Esophagus muscularis mucosa (tissue), 4 donors: ENCODE measurements around the gene MEF2D. TPM values are rescaled to one million over a fixed set of nuclear protein-coding genes. Genes with fewer than 3 reads are reported as not detected.

Experiments
- DNase-seq: peaks from one replicate; pipeline ENCODE4 v3.0.0-alpha.2; 2017; ENCODE audit errors: extremely low spot score
- H3K27ac ChIP-seq, 4 donors: fragments of 200-600 bp; sonication (generic); replicated peaks in 1 of 4; 1 replicate in 3 of 4; 2 replicates in 1 of 4; pipeline ENCODE4 v1.5.1; 2016 to 2019; ENCODE audit warnings: mild to moderate bottlenecking in 1 of 4
- H3K27me3 ChIP-seq, 4 donors: fragments of 200-600 bp; sonication (generic); one replicate each; pipeline versions ENCODE4 v1.5.1 to v1.6.0; 2016 to 2019
- H3K36me3 ChIP-seq, 4 donors: fragments of 200-600 bp; sonication (generic); one replicate each; pipeline ENCODE4 v1.5.1; 2016 to 2019
- H3K4me1 ChIP-seq, 4 donors: fragments of 200-600 bp; sonication (generic); one replicate each; pipeline ENCODE4 v1.5.1; 2016 to 2019
- H3K4me3 ChIP-seq, 4 donors: fragments of 200-600 bp; sonication (generic); 1 replicate in 2 of 4; 2 replicates in 2 of 4; pipeline ENCODE4 v1.5.1; 2016 to 2019; ENCODE audit warnings: mild to moderate bottlenecking in 4 of 4, moderate library complexity in 1 of 4
- H3K9me3 ChIP-seq, 4 donors: fragments of 200-600 bp; sonication (generic); 1 replicate in 3 of 4; 2 replicates in 1 of 4; pipeline ENCODE4 v1.5.1; 2016 to 2019
- EP300 ChIP-seq: sonication (generic); formaldehyde crosslinking; IDR thresholded peaks from one replicate; pipeline ENCODE4 v1.6.1; 2017; ENCODE audit warnings: antibody characterized with exemption
- POLR2A ChIP-seq: fragments of 450-650 bp; IDR thresholded peaks from one replicate; pipeline ENCODE4 v1.6.1; 2017; ENCODE audit warnings: antibody characterized with exemption, moderate library complexity, mild to moderate bottlenecking, low read depth
- POLR2AphosphoS5 ChIP-seq, 2 donors: sonication (generic); formaldehyde crosslinking; IDR thresholded peaks; one replicate each; pipeline ENCODE4 v1.6.1; 2017; ENCODE audit warnings: antibody characterized with exemption in 2 of 2
- whole genome bisulfite sequencing: methylation state at CpG from one replicate; pipeline ENCODE4 v1.1.5; 2018; 5-methylcytosine and 5-hydroxymethylcytosine counted together
- intact Hi-C: fragments of 100-400 bp; cut with DNase I; formaldehyde crosslinking; loops from one replicate; pipeline ENCODE4 v1.15.1; 2023
- total RNA-seq, 4 donors: library from RNA; depleted of rRNA; stranded (reverse); fragments of >200 nt; gene quantifications; one replicate each; pipeline versions ENCODE4 v1.1.0 to v1.2.1, GENCODE V29; 2016
- TF ChIP-seq, protein P1 (sequence below), 3 experiments: fragments of 200-600 bp in 2 of 3; fragments of 450-650 bp in 1 of 3; sonication (generic) in 2 of 3; IDR thresholded peaks; one replicate each; pipeline ENCODE4 v1.5.1; 2017 to 2019; ENCODE audit warnings: antibody characterized with exemption in 3 of 3, mild to moderate bottlenecking in 2 of 3, moderate library complexity in 1 of 3

Gene MEF2D
- total RNA-seq, 4 donors from 2014 or later, result 78.0 to 138 (median 115) TPM

GRCh38 chr1:156523801-156524480 is 23.4 kb upstream of the MEF2D start:
- peaks cover 0 to 5% (median 0%) of the 10 kb centered on the region in 4 donors for H3K4me1 ChIP-seq
- no peak overlapping the region for H3K27ac ChIP-seq
- no peaks in the 10 kb centered on the region for H3K27me3 ChIP-seq
- intact Hi-C loops, result no loop called here
- no peak for TF ChIP-seq EP300
- H3K4me3 ChIP-seq, result no peak overlapping the region
- no peaks in the 10 kb centered on the region for H3K36me3 ChIP-seq
- DNase-seq, result no peak
- WGBS, result 76% methylated on average over 2 of the region's 2 CpGs
- no peaks in the 10 kb centered on the region for H3K9me3 ChIP-seq

DNA sequence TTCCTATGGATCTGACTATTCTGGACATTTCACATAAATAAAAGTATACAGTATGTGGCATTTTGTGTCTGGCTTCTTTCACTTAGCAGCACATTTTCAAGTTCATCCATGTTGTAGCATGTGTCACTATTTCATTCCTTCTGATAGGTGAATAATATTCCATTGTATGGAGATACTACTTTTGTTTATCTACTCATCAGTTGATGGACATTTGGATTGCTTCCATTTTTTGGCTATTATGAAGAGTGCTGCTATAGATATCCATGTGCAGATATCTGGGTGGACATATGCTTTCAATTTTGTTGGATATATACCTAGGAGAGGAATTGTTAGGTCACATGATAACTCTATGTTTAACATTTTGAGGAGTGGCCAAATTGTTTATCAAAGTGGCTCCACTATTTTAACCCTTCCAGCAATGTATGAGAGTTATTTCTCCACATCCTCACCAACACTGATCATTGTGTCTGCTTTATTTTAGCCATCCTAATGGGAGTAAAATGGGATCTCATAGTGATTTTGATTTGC is 21.9 kb upstream of the MEF2D start:
- no peak overlapping the region for H3K4me3 ChIP-seq
- TF ChIP-seq POLR2A (no peak), EP300 (no peak), POLR2AphosphoS5 (IDR thresholded peaks at IDR 0.05) (no peak)
- TF ChIP-seq, protein P1, sequence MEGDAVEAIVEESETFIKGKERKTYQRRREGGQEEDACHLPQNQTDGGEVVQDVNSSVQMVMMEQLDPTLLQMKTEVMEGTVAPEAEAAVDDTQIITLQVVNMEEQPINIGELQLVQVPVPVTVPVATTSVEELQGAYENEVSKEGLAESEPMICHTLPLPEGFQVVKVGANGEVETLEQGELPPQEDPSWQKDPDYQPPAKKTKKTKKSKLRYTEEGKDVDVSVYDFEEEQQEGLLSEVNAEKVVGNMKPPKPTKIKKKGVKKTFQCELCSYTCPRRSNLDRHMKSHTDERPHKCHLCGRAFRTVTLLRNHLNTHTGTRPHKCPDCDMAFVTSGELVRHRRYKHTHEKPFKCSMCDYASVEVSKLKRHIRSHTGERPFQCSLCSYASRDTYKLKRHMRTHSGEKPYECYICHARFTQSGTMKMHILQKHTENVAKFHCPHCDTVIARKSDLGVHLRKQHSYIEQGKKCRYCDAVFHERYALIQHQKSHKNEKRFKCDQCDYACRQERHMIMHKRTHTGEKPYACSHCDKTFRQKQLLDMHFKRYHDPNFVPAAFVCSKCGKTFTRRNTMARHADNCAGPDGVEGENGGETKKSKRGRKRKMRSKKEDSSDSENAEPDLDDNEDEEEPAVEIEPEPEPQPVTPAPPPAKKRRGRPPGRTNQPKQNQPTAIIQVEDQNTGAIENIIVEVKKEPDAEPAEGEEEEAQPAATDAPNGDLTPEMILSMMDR (IDR thresholded peaks at IDR 0.05), result no peak
- intact Hi-C loops, result no loop called here
- H3K36me3 ChIP-seq, result no peaks in the 10 kb centered on the region
- H3K27ac ChIP-seq, result no peak overlapping the region
- H3K9me3 ChIP-seq, result no peaks in the 10 kb centered on the region
- no peak for DNase-seq
- H3K4me1 ChIP-seq, result peaks cover 0 to 5% (median 0%) of the 10 kb centered on the region in 4 donors
- no peaks in the 10 kb centered on the region for H3K27me3 ChIP-seq

DNA sequence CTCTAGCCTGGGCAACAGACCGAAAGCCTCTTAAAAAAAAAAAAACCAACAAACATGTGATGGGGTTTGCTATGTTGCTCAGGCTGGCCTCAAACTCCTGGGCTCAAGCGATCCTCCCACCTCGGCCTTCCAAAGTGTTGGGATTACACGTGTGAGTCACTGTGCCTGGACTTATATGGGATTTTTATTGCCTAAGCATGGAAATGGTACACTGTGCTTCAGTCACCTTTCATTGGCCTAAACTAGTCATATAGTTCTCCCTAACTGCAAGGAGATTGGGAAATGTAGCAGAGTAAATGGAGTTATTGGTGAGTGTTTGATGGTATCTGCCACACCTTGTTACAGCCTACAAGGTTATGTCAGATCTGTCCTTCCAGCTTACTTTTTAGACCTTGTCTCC is 17.2 kb upstream of the MEF2D start:
- no peaks in the 10 kb centered on the region for H3K36me3 ChIP-seq
- H3K4me1 ChIP-seq, result peaks cover 6 to 10% (median 10%) of the 10 kb centered on the region in 4 donors
- H3K27ac ChIP-seq, result no peak overlapping the region
- 61% methylated on average over 4 of the region's 4 CpGs for WGBS
- H3K4me3 ChIP-seq, result no peak overlapping the region
- no peak for TF ChIP-seq POLR2A
- TF ChIP-seq EP300, result no peak
- TF ChIP-seq, protein P1 (IDR thresholded peaks at IDR 0.05), result no peak
- no peak for TF ChIP-seq POLR2AphosphoS5 (IDR thresholded peaks at IDR 0.05)
- DNase-seq, result no peak
- intact Hi-C loops, result loop anchor here (5.0 kb wide), 1 partner anchor 55 kb away; the partner anchor contains the start of gene IQGAP3
- H3K27me3 ChIP-seq, result no peaks in the 10 kb centered on the region
- no peaks in the 10 kb centered on the region for H3K9me3 ChIP-seq

DNA sequence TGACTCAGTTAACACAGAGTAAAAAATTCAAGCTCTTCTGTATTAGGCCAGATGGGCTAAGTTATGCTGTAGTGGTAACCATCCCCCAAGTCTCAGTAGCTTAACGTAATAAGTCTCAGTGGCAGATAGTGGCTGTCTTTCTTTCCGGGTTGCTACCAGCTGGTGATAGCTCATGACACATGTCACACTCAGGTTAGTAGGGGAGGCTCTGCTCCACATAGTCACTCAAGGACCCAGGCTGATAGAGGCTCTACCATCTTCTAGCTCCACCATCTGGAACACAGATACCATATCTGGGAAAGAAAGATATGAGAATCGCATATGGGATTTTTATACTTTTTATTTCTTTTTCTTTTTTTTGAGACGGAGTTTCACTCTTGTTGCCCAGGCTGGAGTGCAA is 16.2 kb upstream of the MEF2D start:
- intact Hi-C loops, result loop anchor here (5.0 kb wide), 1 partner anchor 55 kb away; the partner anchor contains the start of gene IQGAP3
- TF ChIP-seq POLR2AphosphoS5 (IDR thresholded peaks at IDR 0.05) (no peak), POLR2A (no peak)
- TF ChIP-seq, protein P1 (IDR thresholded peaks at IDR 0.05), result no peak
- H3K9me3 ChIP-seq, result no peaks in the 10 kb centered on the region
- H3K4me3 ChIP-seq, result no peak overlapping the region
- no peak for DNase-seq
- no peaks in the 10 kb centered on the region for H3K36me3 ChIP-seq
- no peak overlapping the region for H3K27ac ChIP-seq
- H3K27me3 ChIP-seq, result no peaks in the 10 kb centered on the region
- 93% methylated on average over 4 of the region's 4 CpGs for WGBS
- H3K4me1 ChIP-seq, result peaks cover 6 to 20% (median 19%) of the 10 kb centered on the region in 4 donors

- WGBS, result 42% methylated on average over 2 of the region's 2 CpGs
- DNase-seq, result no peak
- intact Hi-C loops, result loop anchor here (5.0 kb wide), 1 partner anchor 56 kb away; the partner anchor contains the start of gene IQGAP3
Measured at GRCh38 chr1:156515956-156516355, 15.4 kb upstream of the MEF2D start.

More at GRCh38 chr1:156515956-156516355, 15.4 kb upstream of the MEF2D start:
- H3K9me3 ChIP-seq, result no peaks in the 10 kb centered on the region
- peaks cover 6 to 28% (median 28%) of the 10 kb centered on the region in 4 donors for H3K4me1 ChIP-seq
- no peak overlapping the region for H3K27ac ChIP-seq
- H3K4me3 ChIP-seq, result no peak overlapping the region
- TF ChIP-seq EP300 (no peak), POLR2A (no peak), POLR2AphosphoS5 (IDR thresholded peaks at IDR 0.05) (no peak)
- TF ChIP-seq, protein P1 (IDR thresholded peaks at IDR 0.05), result no peak
- H3K27me3 ChIP-seq, result no peaks in the 10 kb centered on the region
- no peaks in the 10 kb centered on the region for H3K36me3 ChIP-seq
